GDM1 (cell line): ENCODE data around the gene UBA52.
"Not testable (repeated sequence)": the region's sequence is repeated elsewhere in the genome, so short reads cannot be mapped to it uniquely, and the experiment has no call there.

Experiments
- DNase-seq: peaks from one replicate; lab custom pipeline; 2025; lab: John Stamatoyannopoulos, UW

UBA52 gene

GRCh38 chr19:18593367-18594095 lies 21.9 kb downstream of the UBA52 start:
- no peak for DNase-seq

GRCh38 chr19:18594096-18594823 lies 22.6 kb downstream of the UBA52 start:
- peak; percentile 69 for DNase-seq

GRCh38 chr19:18594824-18595373 lies 23.2 kb downstream of the UBA52 start:
- no peak for DNase-seq

GRCh38 chr19:18595475-18595874 lies 23.8 kb downstream of the UBA52 start:
- no peak for DNase-seq

GRCh38 chr19:18596752-18597157 lies 25.1 kb downstream of the UBA52 start:
- DNase-seq = no peak

GRCh38 chr19:18597809-18598660 lies 26.4 kb downstream of the UBA52 start:
- no peak for DNase-seq

- DNase-seq = no peak
These were observed 27.8 kb downstream of the UBA52 start for GRCh38 chr19:18599485-18599884.

- DNase-seq = not testable (repeated sequence)
These were observed 29.2 kb downstream of the UBA52 start for GRCh38 chr19:18600692-18601397.

- no peak for DNase-seq
These were observed 30.2 kb downstream of the UBA52 start for GRCh38 chr19:18601875-18602274.

GRCh38 chr19:18603255-18603957 lies 31.7 kb downstream of the UBA52 start:
- DNase-seq = no peak

GRCh38 chr19:18603958-18604819 lies 32.5 kb downstream of the UBA52 start:
- no peak for DNase-seq

GRCh38 chr19:18604820-18605159 lies 33.1 kb downstream of the UBA52 start:
- DNase-seq = no peak

- DNase-seq = no peak
These were observed 33.5 kb downstream of the UBA52 start for GRCh38 chr19:18605196-18605545.

- DNase-seq = no peak
These were observed 34.1 kb downstream of the UBA52 start for GRCh38 chr19:18605546-18606280.

GRCh38 chr19:18606281-18607225 lies 34.9 kb downstream of the UBA52 start, which contains the start of gene CRLF1:
TSS of gene CRLF1 (minus strand) at chr19:18606799. CDS start at chr19:18606656, 143 bp downstream.
- DNase-seq = no peak

- DNase-seq = no peak
These were observed 35.8 kb downstream of the UBA52 start for GRCh38 chr19:18607226-18608101.

- DNase-seq = no peak
These were observed 36.6 kb downstream of the UBA52 start for GRCh38 chr19:18608102-18608804.
